Adrenal gland (tissue), 12 donors: Measurements from ENCODE around the gene APBB2. TPM values are rescaled to one million over a fixed set of nuclear protein-coding genes. Genes with fewer than 3 reads are reported as not detected.

Source experiments
- DNase-seq, 7 donors: peaks; one replicate each; pipeline ENCODE4 v3.0.0-alpha.2; 2019 to 2020
- H3K27ac ChIP-seq, 5 donors: fragments of 200-600 bp; sonication (generic) in 4 of 5; 1 replicate in 3 of 5; 2 replicates in 2 of 5; pipeline versions ENCODE4 v1.5.1 to v1.8.0; 2016 to 2020; ENCODE audit warnings: mild to moderate bottlenecking in 1 of 5
- H3K27me3 ChIP-seq: fragments of 200-600 bp; 2 replicates; pipeline ENCODE4 v1.8.0; 2021
- H3K36me3 ChIP-seq, 2 donors: fragments of 200-600 bp; replicated peaks in 1 of 2; 1 replicate in 1 of 2; 2 replicates in 1 of 2; pipeline versions ENCODE4 v1.5.1 to v1.8.0; 2018 to 2022
- H3K4me1 ChIP-seq, 2 donors: fragments of 200-600 bp; replicated peaks in 1 of 2; 1 replicate in 1 of 2; 2 replicates in 1 of 2; pipeline versions ENCODE4 v1.5.1 to v1.8.0; 2018 to 2021
- H3K4me3 ChIP-seq, 4 donors: fragments of 200-600 bp; sonication (generic) in 3 of 4; one replicate each; pipeline ENCODE4 v1.5.1; 2016 to 2018
- H3K9me3 ChIP-seq, 3 donors: fragments of 200-600 bp; sonication (generic) in 1 of 3; replicated peaks in 1 of 3; 1 replicate in 2 of 3; 2 replicates in 1 of 3; pipeline versions ENCODE4 v1.5.1 to v1.8.0; 2016 to 2021
- CTCF ChIP-seq, 6 experiments: fragments of 450-650 bp in 4 of 6; fragments of 200-600 bp in 2 of 6; sonication (generic) in 1 of 6; IDR thresholded peaks; 1 replicate in 5 of 6; 2 replicates in 1 of 6; pipeline versions ENCODE4 v1.5.1 to v1.8.0; 2016 to 2021; ENCODE audit warnings: antibody characterized with exemption in 6 of 6, mild to moderate bottlenecking in 2 of 6, moderate library complexity in 1 of 6
- POLR2A ChIP-seq, 2 donors: fragments of 450-650 bp; IDR thresholded peaks; one replicate each; pipeline ENCODE4 v1.6.1; 2017; ENCODE audit warnings: antibody characterized with exemption in 2 of 2, mild to moderate bottlenecking in 2 of 2, moderate library complexity in 1 of 2
- WGBS, 4 donors: extraction: QIAGEN DNeasy Blood & Tissue Kit in 2 of 4; methylation state at CpG; one replicate each; pipeline versions ENCODE4 v1.1.5 to v1.1.7; 2013 to 2017; 5-methylcytosine and 5-hydroxymethylcytosine counted together
- intact Hi-C, 2 donors: fragments of 100-400 bp; cut with DNase I; formaldehyde crosslinking; loops; one replicate each; pipeline versions ENCODE4 v1.14.1 to v1.15.0; 2022 to 2023
- polyA plus RNA-seq, 3 donors: library from polyadenylated mRNA; stranded (reverse); fragments of 200-250 nt in 2 of 3; fragments of 350-450 nt in 1 of 3; fragmentation: Illumina TruSeq in 1 of 3; extraction: RNeasy Lipid Tissue Mini Kit (QIAGEN cat#74804) in 1 of 3; gene quantifications; one replicate each; pipeline ENCODE4 v1.2.3, GENCODE V29; 2013 to 2014
- total RNA-seq, 9 donors: library from RNA; depleted of rRNA in 4 of 9; stranded (reverse); fragments of >200 nt in 4 of 9; fragments of 120-200 nt in 1 of 9; fragmentation: NEBNext Ultra II Directional in 1 of 9; extraction: Animal tissue kit (Norgen Biotek cat#: 25700) in 1 of 9; gene quantifications; one replicate each; pipeline versions ENCODE4 v1.1.0 to v1.2.4, GENCODE V29; 2013 to 2023
- donor health status: healthy with polysubstance abuse.
- donor health status: Bipolar disorder and iron deficiency.
- donor health status: DM: yes; HTN: yes; CAD: no.
- donor health status: DM: no; HTN: no; CAD: no.
- donor health status: DM: no; HTN: no; CAD: no.
- donor health status: DM: yes; HTN: yes; CAD: no.

The APBB2 gene
- total and polyA plus RNA-seq, 12 donors, result 12.4 to 135 (median 39.7) TPM

GRCh38 chr4:41169256-41169800, 45.0 kb downstream of the APBB2 start:
- Histone ChIP-seq H3K27me3 (no peaks in the 10 kb centered on the region), H3K4me3 (no peak overlapping the region), H3K9me3 (no peaks in the 10 kb centered on the region), H3K27ac (no peak overlapping the region), H3K36me3 (no peaks in the 10 kb centered on the region), H3K4me1 (no peaks in the 10 kb centered on the region)
- no peak for DNase-seq
- WGBS, 4 donors, result 88 to 90% (median 89%) methylated on average over 4 of the region's 4 CpGs
- intact Hi-C loops, result no loop called here
- no peak for TF ChIP-seq POLR2A (IDR thresholded peaks at IDR 0.05)
- TF ChIP-seq CTCF (IDR thresholded peaks at IDR 0.05), result no peak

GRCh38 chr4:41167191-41167590, 47.2 kb downstream of the APBB2 start:
- Histone ChIP-seq H3K27me3 (no peaks in the 10 kb centered on the region), H3K4me1 (no peaks in the 10 kb centered on the region), H3K36me3 (no peaks in the 10 kb centered on the region), H3K27ac (no peak overlapping the region), H3K9me3 (no peaks in the 10 kb centered on the region), H3K4me3 (no peak overlapping the region)
- intact Hi-C loops, result no loop called here
- TF ChIP-seq POLR2A (IDR thresholded peaks at IDR 0.05) (no peak), CTCF (IDR thresholded peaks at IDR 0.05) (no peak)
- DNase-seq, result no peak
- 93 to 98% (median 98%) methylated on average over 4 of the region's 4 CpGs for WGBS, 4 donors

GRCh38 chr4:41164405-41164804, 49.9 kb downstream of the APBB2 start:
- Histone ChIP-seq H3K4me3 (no peak overlapping the region), H3K27ac (no peak overlapping the region), H3K27me3 (no peaks in the 10 kb centered on the region), H3K9me3 (no peaks in the 10 kb centered on the region), H3K4me1 (peaks cover 0 to 5% of the 10 kb centered on the region in 2 donors), H3K36me3 (no peaks in the 10 kb centered on the region)
- WGBS, 4 donors, result 90 to 96% (median 93%) methylated on average over 2 of the region's 2 CpGs
- DNase-seq, result no peak
- TF ChIP-seq POLR2A (IDR thresholded peaks at IDR 0.05) (no peak), CTCF (IDR thresholded peaks at IDR 0.05) (no peak)
- intact Hi-C loops, result no loop called here

GRCh38 chr4:41161355-41161754, 53.0 kb downstream of the APBB2 start:
- 64 to 100% (median 99%) methylated on average over 3 of the region's 3 CpGs for WGBS, 4 donors

More at GRCh38 chr4:41161355-41161754, 53.0 kb downstream of the APBB2 start:
- no peak for TF ChIP-seq POLR2A (IDR thresholded peaks at IDR 0.05)
- no peak for TF ChIP-seq CTCF (IDR thresholded peaks at IDR 0.05)
- intact Hi-C loops, result no loop called here
- no peak overlapping the region for H3K4me3 ChIP-seq
- no peaks in the 10 kb centered on the region for H3K9me3 ChIP-seq
- H3K27me3 ChIP-seq, result no peaks in the 10 kb centered on the region
- no peak for DNase-seq
- H3K36me3 ChIP-seq, result no peaks in the 10 kb centered on the region
- no peak overlapping the region for H3K27ac ChIP-seq
- peaks cover 0 to 5% of the 10 kb centered on the region in 2 donors for H3K4me1 ChIP-seq
